ENCODE results near the gene SNTN.

Gene SNTN

GRCh38 chr3:63670544-63670943 is 18.1 kb downstream of the SNTN start:
- H3K4me3 ChIP-seq (ENCODE audit: low read depth, low read length) = no peak overlapping the region
- DNase-seq (ENCODE audit: low read depth) = no peak
- no peak for TF ChIP-seq CTCF (IDR thresholded peaks at IDR 0.05; ENCODE audit: low read depth, low read length, missing control alignments)

- no peak for DNase-seq (ENCODE audit: low read depth)
- no peak for TF ChIP-seq CTCF (IDR thresholded peaks at IDR 0.05; ENCODE audit: low read depth, low read length, missing control alignments)
- H3K4me3 ChIP-seq (ENCODE audit: low read depth, low read length) = no peak overlapping the region
These were observed 20.6 kb downstream of the SNTN start for GRCh38 chr3:63673111-63673510.

GRCh38 chr3:63674586-63674985 is 22.1 kb downstream of the SNTN start:
- H3K4me3 ChIP-seq (ENCODE audit: low read depth, low read length) = no peak overlapping the region
- TF ChIP-seq CTCF (IDR thresholded peaks at IDR 0.05; ENCODE audit: low read depth, low read length, missing control alignments) = no peak
- no peak for DNase-seq (ENCODE audit: low read depth)

- no peak for DNase-seq (ENCODE audit: low read depth)
- H3K4me3 ChIP-seq (ENCODE audit: low read depth, low read length) = no peak overlapping the region
- TF ChIP-seq CTCF (IDR thresholded peaks at IDR 0.05; ENCODE audit: low read depth, low read length, missing control alignments) = no peak
These were observed 26.7 kb downstream of the SNTN start for GRCh38 chr3:63679186-63679585.

- DNase-seq (ENCODE audit: low read depth) = no peak
- no peak for TF ChIP-seq CTCF (IDR thresholded peaks at IDR 0.05; ENCODE audit: low read depth, low read length, missing control alignments)
- no peak overlapping the region for H3K4me3 ChIP-seq (ENCODE audit: low read depth, low read length)
These were observed 31.6 kb downstream of the SNTN start for GRCh38 chr3:63684081-63684480.

GRCh38 chr3:63685340-63685739 is 32.9 kb downstream of the SNTN start:
- no peak for TF ChIP-seq CTCF (IDR thresholded peaks at IDR 0.05; ENCODE audit: low read depth, low read length, missing control alignments)
- DNase-seq (ENCODE audit: low read depth) = no peak
- no peak overlapping the region for H3K4me3 ChIP-seq (ENCODE audit: low read depth, low read length)

- no peak overlapping the region for H3K4me3 ChIP-seq (ENCODE audit: low read depth, low read length)
- no peak for TF ChIP-seq CTCF (IDR thresholded peaks at IDR 0.05; ENCODE audit: low read depth, low read length, missing control alignments)
- no peak for DNase-seq (ENCODE audit: low read depth)
These were observed 35.1 kb downstream of the SNTN start for GRCh38 chr3:63687278-63688225.

All from GM12864 (cell line).